UCSD-AML1 (cell line): ENCODE measurements around the gene GLRX2.
"Not testable (repeated sequence)": the region's sequence is repeated elsewhere in the genome, so short reads cannot be mapped to it uniquely, and the experiment has no call there.

Source experiments
- DNase-seq: peaks from one replicate; lab custom pipeline; 2025; ENCODE audit not compliant: unreplicated experiment; lab: John Stamatoyannopoulos, UW

Gene GLRX2

DNA sequence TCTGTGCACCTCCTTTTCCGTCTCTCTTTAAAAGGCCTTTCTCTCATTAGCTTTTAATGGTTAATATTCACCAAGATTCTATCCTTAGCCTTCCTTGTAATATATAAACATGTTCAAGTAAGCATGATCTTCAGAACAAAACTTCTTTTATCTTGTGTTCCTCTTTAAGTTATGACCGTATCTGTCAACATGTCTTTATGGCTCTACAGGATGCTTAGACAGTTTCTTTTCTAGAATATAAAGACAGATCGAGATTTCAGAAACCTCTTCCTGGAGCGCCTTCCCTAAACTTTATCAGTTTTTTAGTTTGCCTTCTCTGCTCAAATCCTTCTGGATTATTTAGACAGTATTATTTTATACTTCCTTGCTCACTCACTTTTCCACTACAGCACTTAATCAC lies 38.6 kb downstream of the GLRX2 start:
- no peak for DNase-seq

DNA sequence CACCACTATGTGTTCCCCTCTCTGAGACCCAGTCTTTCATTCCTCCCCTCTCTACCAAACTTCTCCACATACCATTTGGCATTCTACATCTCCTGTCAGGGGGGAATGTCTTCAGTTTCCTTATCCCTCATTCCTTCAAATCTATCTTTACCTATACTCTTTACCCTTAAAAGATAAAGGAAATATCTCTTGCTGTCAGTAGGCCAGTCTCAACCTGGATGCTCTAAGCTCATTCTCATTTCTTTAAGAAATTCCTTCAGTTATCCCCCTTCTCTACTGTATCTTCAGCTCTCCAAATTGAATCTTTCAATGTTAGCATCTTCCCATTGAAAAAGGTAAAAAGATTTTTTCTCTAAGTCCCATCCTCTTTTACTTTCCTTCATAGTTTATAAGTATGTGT lies 39.3 kb downstream of the GLRX2 start:
- no peak for DNase-seq

DNA sequence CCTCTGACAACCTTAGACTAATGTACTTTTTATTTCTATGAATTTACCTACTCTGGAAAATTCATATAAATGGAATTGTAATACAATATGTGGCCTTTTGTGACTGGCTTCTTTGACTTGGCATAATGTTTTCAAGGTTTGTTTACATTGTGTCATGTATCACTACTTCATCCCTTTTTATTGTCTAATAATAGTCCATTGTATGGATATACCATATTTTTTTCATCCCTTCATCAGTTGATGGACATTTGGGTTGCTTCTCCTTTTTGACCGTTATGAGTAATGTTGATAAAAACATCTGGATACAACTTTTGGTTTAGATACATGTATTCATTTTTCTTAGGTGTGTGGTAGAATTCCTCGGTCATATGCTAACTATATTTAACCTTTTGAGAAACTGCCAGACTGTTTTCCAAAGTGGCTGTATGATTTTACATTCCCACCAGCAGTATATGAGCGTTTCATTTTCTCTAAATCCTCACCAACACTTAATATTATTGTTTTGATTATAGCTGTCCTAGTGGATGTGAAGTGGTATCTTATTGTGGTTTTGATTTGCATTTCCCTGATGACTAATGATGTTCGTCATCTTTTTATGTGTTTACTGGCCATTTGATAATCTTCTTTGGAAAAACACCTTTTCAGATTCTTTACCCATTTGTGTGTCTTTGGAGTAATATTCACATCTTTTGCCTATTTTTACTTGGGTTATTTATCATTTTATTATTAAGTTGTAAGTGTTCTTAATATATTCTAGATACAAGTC lies 42.3 kb downstream of the GLRX2 start:
- no peak for DNase-seq

DNA sequence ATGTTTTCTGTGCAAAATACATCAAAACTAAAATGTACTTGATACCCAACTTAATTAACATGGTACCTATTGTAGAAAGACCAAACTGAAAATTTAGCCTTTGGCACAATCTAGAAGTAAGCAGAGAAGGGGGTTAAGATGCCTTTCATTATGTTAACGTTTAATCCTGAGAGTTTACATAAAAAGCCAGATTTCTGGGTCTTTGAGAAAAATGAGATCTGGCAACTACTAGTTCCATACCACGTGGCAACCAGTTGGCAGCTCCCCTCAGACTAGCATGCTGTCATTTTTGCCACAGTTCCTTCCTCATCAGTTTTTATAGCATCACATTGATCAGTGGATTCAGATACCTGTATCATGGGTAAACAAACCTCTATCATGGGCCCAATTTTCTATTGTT lies 44.3 kb downstream of the GLRX2 start:
- no peak for DNase-seq

DNA sequence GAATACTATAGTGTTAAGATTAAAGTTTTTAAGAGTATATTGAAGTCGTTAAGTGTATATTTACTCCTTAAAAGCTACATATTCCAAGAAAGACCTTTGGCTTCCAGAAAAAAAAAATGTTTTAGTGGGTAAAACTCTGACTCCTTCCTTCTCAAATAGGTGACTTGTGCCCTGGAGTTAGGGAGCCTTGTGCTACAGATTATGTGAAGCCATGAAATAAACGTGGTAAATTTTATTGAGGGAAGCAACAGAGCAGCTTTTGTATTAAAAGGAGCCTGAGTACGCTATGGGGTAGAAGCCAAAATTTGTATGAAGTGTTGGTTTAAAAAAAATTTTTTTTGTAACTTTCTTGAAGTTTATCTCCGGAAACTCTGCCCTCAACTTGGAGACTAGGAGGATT lies 44.8 kb downstream of the GLRX2 start:
- DNase-seq = no peak

DNA sequence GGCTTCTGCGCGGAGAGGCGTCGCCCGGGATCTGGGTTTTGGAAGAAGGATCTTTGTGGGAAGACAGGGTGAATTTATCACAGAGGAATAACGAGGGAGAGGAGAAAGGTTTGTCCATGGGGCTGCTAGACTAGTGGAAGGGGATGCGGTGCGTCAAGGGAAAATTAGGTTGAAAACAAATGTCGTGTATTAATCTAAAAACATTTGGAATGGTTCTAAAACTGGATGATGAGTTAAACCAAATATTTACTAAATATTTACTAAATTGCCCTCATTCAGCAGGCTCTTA lies 45.2 kb downstream of the GLRX2 start:
- no peak for DNase-seq

DNA sequence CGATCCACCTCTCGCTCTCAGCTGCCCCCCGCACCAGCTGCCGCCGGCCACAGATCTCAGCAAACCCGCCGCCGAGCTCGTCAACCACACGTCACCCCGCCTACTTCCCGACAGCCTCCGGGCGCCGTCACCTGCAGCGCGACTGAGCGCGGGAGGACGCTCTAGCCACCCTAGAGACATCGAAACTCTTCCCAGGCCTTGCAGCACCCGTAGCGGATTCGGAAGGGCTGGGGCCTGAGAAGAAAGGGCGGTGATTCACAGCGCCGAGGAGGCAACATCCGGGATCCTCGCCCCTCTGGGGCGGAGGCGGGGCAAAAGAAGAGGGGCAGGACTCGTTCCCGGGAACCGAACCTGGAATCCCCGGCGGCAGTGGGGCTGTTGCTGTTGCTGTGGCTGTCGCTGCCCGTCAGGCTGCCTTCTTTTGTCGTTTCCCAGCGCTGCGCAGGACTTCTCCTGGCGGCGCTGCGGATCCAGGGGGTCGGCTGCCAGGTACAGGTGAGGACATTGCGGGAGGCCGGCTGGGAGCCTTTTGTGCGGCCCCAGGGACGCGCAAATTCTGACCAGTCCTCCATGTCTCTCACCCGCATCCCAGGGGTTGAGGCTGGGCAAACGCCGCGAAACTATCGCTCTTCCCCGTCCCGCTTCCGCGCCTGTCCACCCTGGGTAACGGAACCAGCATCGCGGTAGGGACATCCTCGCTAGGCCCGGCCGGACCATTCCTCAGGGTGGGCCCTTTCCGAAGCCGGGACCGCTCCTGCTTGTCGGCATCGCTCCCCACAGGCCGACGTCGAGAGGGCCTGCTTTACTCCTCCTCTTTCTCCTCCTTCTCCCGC lies 45.7 kb downstream of the GLRX2 start, which contains the start of the genes RO60 and UCHL5:
TSS of gene RO60 (plus strand) at position 331 of the 833 bp plus-strand sequence. CDS start 9,443 bp downstream, outside the sequence.
TSS of gene UCHL5 (minus strand) at position 79 of the 833 bp plus-strand sequence. CDS start 100 bp downstream, outside the sequence.
- peak; percentile 97 for DNase-seq

DNA sequence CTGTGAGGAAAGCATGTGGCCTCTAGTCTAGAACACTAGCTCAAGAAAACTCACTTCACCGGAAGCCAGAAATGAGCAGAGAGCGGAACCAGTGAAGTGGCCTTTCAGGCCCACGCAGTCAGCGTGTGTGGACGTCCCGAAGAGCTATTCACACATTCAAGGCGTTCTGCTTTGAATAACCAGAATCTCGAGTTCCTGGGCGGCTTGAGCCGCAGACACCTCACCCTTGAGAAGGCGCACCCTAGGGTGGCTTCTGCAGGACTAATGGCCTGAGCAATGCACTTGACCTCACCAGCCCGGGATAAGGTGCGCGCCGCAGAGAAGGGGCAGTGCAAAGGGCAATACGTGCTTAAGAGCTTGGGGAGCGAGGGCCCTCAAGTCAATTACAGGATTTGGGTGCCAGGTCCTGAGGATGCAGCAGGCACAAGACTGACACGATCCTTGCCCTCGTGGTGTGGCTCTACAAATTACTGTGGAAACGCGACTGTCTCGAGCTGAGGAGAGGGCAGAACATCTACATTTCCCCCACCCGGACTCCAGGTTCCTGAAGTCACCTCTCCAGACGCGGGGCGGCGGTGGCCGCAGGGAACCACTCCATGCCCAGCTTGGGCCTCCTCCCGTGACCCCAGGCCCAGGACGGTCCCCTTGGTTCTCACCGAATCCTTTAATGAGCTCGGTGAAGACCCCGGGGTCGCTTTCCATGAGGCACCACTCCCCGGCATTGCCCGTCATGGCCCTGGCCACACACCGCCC lies 46.5 kb downstream of the GLRX2 start:
- DNase-seq = peak; percentile 67

DNA sequence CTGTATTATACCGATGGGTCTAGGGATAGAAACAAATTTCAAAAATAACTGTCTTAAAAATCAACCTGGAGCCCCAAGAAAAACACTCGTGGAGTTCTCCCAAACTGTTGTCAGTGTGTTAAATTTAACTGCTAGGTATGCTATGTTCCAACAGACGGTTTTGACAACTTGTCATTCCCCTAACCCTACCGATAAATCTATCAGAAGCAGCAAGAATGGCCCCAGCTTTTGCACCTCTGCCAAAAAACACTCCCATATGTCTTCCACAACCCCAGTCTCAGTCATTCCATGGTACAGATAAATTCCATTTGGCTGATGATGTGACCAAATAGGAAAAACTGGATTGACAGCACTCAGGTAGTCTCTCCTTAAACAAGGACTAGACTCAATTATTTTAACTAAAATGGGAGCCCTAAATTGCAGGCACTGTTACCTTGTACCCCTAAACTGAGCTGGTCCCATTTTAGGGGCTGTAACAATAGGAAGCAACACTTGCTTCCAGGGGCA lies 51.0 kb downstream of the GLRX2 start:
- DNase-seq = no peak

DNA sequence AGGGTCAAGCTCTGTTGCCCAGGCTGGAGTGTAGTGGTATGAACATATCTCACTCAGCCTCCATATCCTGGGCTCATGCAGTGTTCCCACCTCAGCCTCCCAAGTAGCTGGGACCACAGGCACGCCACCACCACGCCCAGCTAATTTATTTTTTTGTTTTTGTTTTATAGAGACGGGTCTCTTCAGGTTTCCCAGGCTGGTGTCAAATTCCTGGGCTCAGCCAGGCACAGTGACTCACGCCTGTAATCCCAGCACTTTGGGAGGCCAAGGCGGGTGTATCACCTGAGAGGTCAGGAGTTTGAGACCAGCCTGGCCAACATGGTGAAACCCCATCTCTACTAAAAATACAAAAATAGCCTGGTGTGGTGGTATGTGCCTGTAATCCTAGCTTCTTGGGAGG lies 56.3 kb downstream of the GLRX2 start:
- DNase-seq = not testable (repeated sequence)
